ENCODE results near the gene SLC17A8. TPM values are rescaled to one million over a fixed set of nuclear protein-coding genes. Genes with fewer than 3 reads are reported as not detected.

Gene SLC17A8
- total and polyA plus RNA-seq, 4 donors: 0.08 to 3.9 (median 0.24) TPM

GRCh38 chr12:100453951-100454350, 97.1 kb downstream of the SLC17A8 start:
- 57% methylated on average over 3 of the region's 3 CpGs for WGBS
- H3K9ac ChIP-seq (ENCODE audit: low read depth in 1 of 2, low read length in 2 of 2): no peak overlapping the region
- no peak overlapping the region for H3K4me3 ChIP-seq (ENCODE audit: low read depth in 1 of 3, low read length in 3 of 3)
- H3K4me1 ChIP-seq (ENCODE audit: control insufficient read depth in 4 of 4, insufficient read depth in 4 of 4, low read length in 3 of 4): peaks cover 0 to 3% (median 0%) of the 10 kb centered on the region in 4 donors
- no peak for TF ChIP-seq HNF4G (IDR thresholded peaks at IDR 0.05)
- TF ChIP-seq HNF4A (conservative IDR thresholded peaks at IDR 0.05): no peak
- no peak for TF ChIP-seq CTCF (IDR thresholded peaks at IDR 0.05; ENCODE audit: low read depth, low read length, missing input control)
- TF ChIP-seq FOXA2 (IDR thresholded peaks at IDR 0.05): no peak
- TF ChIP-seq MAX (IDR thresholded peaks at IDR 0.05): no peak
- TF ChIP-seq YY1 (IDR thresholded peaks at IDR 0.05): no peak
- TF ChIP-seq FOXA1 (IDR thresholded peaks at IDR 0.05): no peak
- no peaks in the 10 kb centered on the region for H3K9me3 ChIP-seq (ENCODE audit: control insufficient read depth in 4 of 4, low read length in 3 of 4)
- peak overlapping the region in 1 of 2 donors; percentile 25 for H3K27ac ChIP-seq (ENCODE audit: low read depth in 1 of 2, low read length in 2 of 2)
- no peak for DNase-seq (ENCODE audit: low spot score)
- no peaks in the 10 kb centered on the region for H3K36me3 ChIP-seq (ENCODE audit: control insufficient read depth in 4 of 4, insufficient read depth in 3 of 4, low read depth in 1 of 4, low read length in 3 of 4)
- H3K27me3 ChIP-seq (ENCODE audit: control insufficient read depth in 4 of 4, insufficient read depth in 4 of 4, low read length in 3 of 4): no peaks in the 10 kb centered on the region

GRCh38 chr12:100455896-100456295, 99.0 kb downstream of the SLC17A8 start:
- Histone ChIP-seq H3K27me3 (ENCODE audit: control insufficient read depth in 4 of 4, insufficient read depth in 4 of 4, low read length in 3 of 4) (no peaks in the 10 kb centered on the region), H3K27ac (ENCODE audit: low read depth in 1 of 2, low read length in 2 of 2) (no peak overlapping the region), H3K9me3 (ENCODE audit: control insufficient read depth in 4 of 4, low read length in 3 of 4) (no peaks in the 10 kb centered on the region), H3K4me1 (ENCODE audit: control insufficient read depth in 4 of 4, insufficient read depth in 4 of 4, low read length in 3 of 4) (peaks cover 0 to 3% (median 0%) of the 10 kb centered on the region in 4 donors), H3K36me3 (ENCODE audit: control insufficient read depth in 4 of 4, insufficient read depth in 3 of 4, low read depth in 1 of 4, low read length in 3 of 4) (no peaks in the 10 kb centered on the region), H3K4me3 (ENCODE audit: low read depth in 1 of 3, low read length in 3 of 3) (no peak overlapping the region), H3K9ac (ENCODE audit: low read depth in 1 of 2, low read length in 2 of 2) (no peak overlapping the region)
- DNase-seq (ENCODE audit: low spot score): no peak
- no peak for TF ChIP-seq REST (IDR thresholded peaks at IDR 0.05)
- TF ChIP-seq EGR1 (IDR thresholded peaks at IDR 0.05; ENCODE audit: low read depth in 2 of 2): no peak
- no peak for TF ChIP-seq CTCF (IDR thresholded peaks at IDR 0.05; ENCODE audit: low read depth, low read length, missing input control)
- no peak for TF ChIP-seq TAF1 (conservative IDR thresholded peaks at IDR 0.05)
- TF ChIP-seq HNF4A (conservative IDR thresholded peaks at IDR 0.05): no peak
- TF ChIP-seq ZBTB33 (IDR thresholded peaks at IDR 0.05): no peak
- no peak for TF ChIP-seq FOXA1 (IDR thresholded peaks at IDR 0.05)
- TF ChIP-seq RXRA (IDR thresholded peaks at IDR 0.05): no peak
- TF ChIP-seq SP1 (IDR thresholded peaks at IDR 0.05): no peak
- TF ChIP-seq NR2F2 (IDR thresholded peaks at IDR 0.05): no peak
- no peak for TF ChIP-seq RAD21 (IDR thresholded peaks at IDR 0.05)
- TF ChIP-seq GABPA (IDR thresholded peaks at IDR 0.05 in 1 of 2, conservative IDR thresholded peaks at IDR 0.05 in 1 of 2): no peak
- WGBS: 87% methylated on average over 3 of the region's 3 CpGs

All from liver (tissue), 9 donors.